Measurements from ENCODE around the gene POLD4. TPM values are rescaled to one million over a fixed set of nuclear protein-coding genes. Genes with fewer than 3 reads are reported as not detected.

The POLD4 gene
- total RNA-seq, 2 experiments from 2014 or later: 40.7 to 42.0 TPM

GRCh38 chr11:67317205-67317887 lies 36.0 kb downstream of the POLD4 start:
- DNase-seq: peak; percentile 99
- intact Hi-C loops (cut with micrococcal nuclease): loop anchor here (1.0 to 5.0 kb wide), 10 partner anchors 27 to 360 kb away; partner anchors contain the start of genes GRK2, KDM2A and PC
- Mint-ChIP-seq H3K4me3 (peak overlapping the region; percentile 92), H3K9me3 (no peaks in the 10 kb centered on the region), H3K27me3 (ENCODE audit: low read depth) (no peaks in the 10 kb centered on the region), H3K27ac (peak overlapping the region; percentile 97), H3K4me1 (ENCODE audit: low read depth) (peaks cover 23% of the 10 kb centered on the region), H3K36me3 (ENCODE audit: low read depth) (no peaks in the 10 kb centered on the region)
- CTCF ChIA-PET: interaction anchor here (0.6 to 7.3 kb wide), 21 partner anchors 15 to 235 kb away, joined by 3 to 108 read pairs (median 5); partner anchors contain the start of genes ANKRD13D, GRK2, POLD4 and SSH3

GRCh38 chr11:67316882-67317204 lies 36.5 kb downstream of the POLD4 start:
- CTCF ChIA-PET: interaction anchor here (0.7 to 7.3 kb wide), 18 partner anchors 14 to 289 kb away, joined by 3 to 108 read pairs (median 5); partner anchors contain the start of genes ANKRD13D, GRK2, POLD4 and SSH3
- Mint-ChIP-seq H3K27me3 (ENCODE audit: low read depth) (no peaks in the 10 kb centered on the region), H3K36me3 (ENCODE audit: low read depth) (no peaks in the 10 kb centered on the region), H3K4me1 (ENCODE audit: low read depth) (peaks cover 28% of the 10 kb centered on the region), H3K27ac (peak overlapping the region; percentile 97), H3K4me3 (peak overlapping the region; percentile 92), H3K9me3 (no peaks in the 10 kb centered on the region)
- DNase-seq: no peak
- intact Hi-C loops (cut with micrococcal nuclease): loop anchor here (1.0 to 5.0 kb wide), 10 partner anchors 28 to 360 kb away; partner anchors contain the start of genes GRK2, KDM2A and PC

GRCh38 chr11:67315325-67315909 lies 37.9 kb downstream of the POLD4 start:
- H3K36me3 Mint-ChIP-seq (ENCODE audit: low read depth): no peaks in the 10 kb centered on the region
- CTCF ChIA-PET: interaction anchor here (0.6 to 7.3 kb wide), 3 partner anchors 37 to 199 kb away, joined by 4 to 108 read pairs (median 27); partner anchors contain the start of gene POLD4
- peak overlapping the region; percentile 32 for H3K4me3 Mint-ChIP-seq
- peaks cover 37% of the 10 kb centered on the region for H3K4me1 Mint-ChIP-seq (ENCODE audit: low read depth)
- intact Hi-C loops (cut with micrococcal nuclease): loop anchor here (5.0 kb wide), 1 partner anchor 358 kb away; the partner anchor contains the start of gene PC
- H3K27me3 Mint-ChIP-seq (ENCODE audit: low read depth): no peaks in the 10 kb centered on the region
- H3K9me3 Mint-ChIP-seq: no peaks in the 10 kb centered on the region
- no peak overlapping the region for H3K27ac Mint-ChIP-seq
- no peak for DNase-seq

- Mint-ChIP-seq H3K4me3 (no peak overlapping the region), H3K4me1 (ENCODE audit: low read depth) (peaks cover 37% of the 10 kb centered on the region), H3K27ac (no peak overlapping the region), H3K36me3 (ENCODE audit: low read depth) (no peaks in the 10 kb centered on the region), H3K9me3 (no peaks in the 10 kb centered on the region), H3K27me3 (ENCODE audit: low read depth) (no peaks in the 10 kb centered on the region)
- CTCF ChIA-PET: interaction anchor here (0.7 to 7.3 kb wide), 5 partner anchors 38 to 136 kb away, joined by 3 to 108 read pairs (median 5); partner anchors contain the start of gene POLD4
- DNase-seq: no peak
- intact Hi-C loops (cut with micrococcal nuclease): no loop called here
Observed at GRCh38 chr11:67314218-67314617, 39.1 kb downstream of the POLD4 start.

- CTCF ChIA-PET: interaction anchor here (0.6 to 7.3 kb wide), 5 partner anchors 31 to 69 kb away, joined by 4 to 108 read pairs (median 5); partner anchors contain the start of gene POLD4
- intact Hi-C loops (cut with micrococcal nuclease): no loop called here
- no peaks in the 10 kb centered on the region for H3K27me3 Mint-ChIP-seq (ENCODE audit: low read depth)
- H3K4me1 Mint-ChIP-seq (ENCODE audit: low read depth): peaks cover 31% of the 10 kb centered on the region
- no peaks in the 10 kb centered on the region for H3K9me3 Mint-ChIP-seq
- DNase-seq: no peak
- peak overlapping the region; percentile 37 for H3K27ac Mint-ChIP-seq
- H3K36me3 Mint-ChIP-seq (ENCODE audit: low read depth): no peaks in the 10 kb centered on the region
- no peak overlapping the region for H3K4me3 Mint-ChIP-seq
Observed at GRCh38 chr11:67313125-67313890, 40.0 kb downstream of the POLD4 start.

GRCh38 chr11:67312187-67313021 lies 40.9 kb downstream of the POLD4 start:
- H3K27ac Mint-ChIP-seq: peak overlapping the region; percentile 77
- intact Hi-C loops (cut with micrococcal nuclease): no loop called here
- H3K9me3 Mint-ChIP-seq: no peaks in the 10 kb centered on the region
- H3K36me3 Mint-ChIP-seq (ENCODE audit: low read depth): no peaks in the 10 kb centered on the region
- DNase-seq: peak; percentile 42
- CTCF ChIA-PET: interaction anchor here (0.6 to 7.3 kb wide), 4 partner anchors 32 to 68 kb away, joined by 4 to 108 read pairs (median 16); partner anchors contain the start of gene POLD4
- no peak overlapping the region for H3K4me3 Mint-ChIP-seq
- H3K4me1 Mint-ChIP-seq (ENCODE audit: low read depth): peaks cover 28% of the 10 kb centered on the region
- H3K27me3 Mint-ChIP-seq (ENCODE audit: low read depth): no peaks in the 10 kb centered on the region

GRCh38 chr11:67311556-67312082 lies 41.7 kb downstream of the POLD4 start:
- no peak for DNase-seq
- H3K27me3 Mint-ChIP-seq (ENCODE audit: low read depth): no peaks in the 10 kb centered on the region
- CTCF ChIA-PET: no interaction called here
- no peaks in the 10 kb centered on the region for H3K36me3 Mint-ChIP-seq (ENCODE audit: low read depth)
- intact Hi-C loops (cut with micrococcal nuclease): no loop called here
- H3K9me3 Mint-ChIP-seq: no peaks in the 10 kb centered on the region
- H3K4me3 Mint-ChIP-seq: no peak overlapping the region
- H3K27ac Mint-ChIP-seq: no peak overlapping the region
- peaks cover 28% of the 10 kb centered on the region for H3K4me1 Mint-ChIP-seq (ENCODE audit: low read depth)

- CTCF ChIA-PET: no interaction called here
- no peaks in the 10 kb centered on the region for H3K36me3 Mint-ChIP-seq (ENCODE audit: low read depth)
- H3K4me3 Mint-ChIP-seq: no peak overlapping the region
- H3K4me1 Mint-ChIP-seq (ENCODE audit: low read depth): peaks cover 28% of the 10 kb centered on the region
- no peaks in the 10 kb centered on the region for H3K9me3 Mint-ChIP-seq
- H3K27me3 Mint-ChIP-seq (ENCODE audit: low read depth): no peaks in the 10 kb centered on the region
- DNase-seq: no peak
- no peak overlapping the region for H3K27ac Mint-ChIP-seq
- intact Hi-C loops (cut with micrococcal nuclease): no loop called here
Observed at GRCh38 chr11:67311051-67311555, 42.2 kb downstream of the POLD4 start.

GRCh38 chr11:67310246-67311050 lies 42.9 kb downstream of the POLD4 start:
- H3K9me3 Mint-ChIP-seq: no peaks in the 10 kb centered on the region
- intact Hi-C loops (cut with micrococcal nuclease): no loop called here
- H3K27me3 Mint-ChIP-seq (ENCODE audit: low read depth): no peaks in the 10 kb centered on the region
- CTCF ChIA-PET: no interaction called here
- no peaks in the 10 kb centered on the region for H3K36me3 Mint-ChIP-seq (ENCODE audit: low read depth)
- H3K4me3 Mint-ChIP-seq: no peak overlapping the region
- no peak overlapping the region for H3K27ac Mint-ChIP-seq
- no peak for DNase-seq
- peaks cover 28% of the 10 kb centered on the region for H3K4me1 Mint-ChIP-seq (ENCODE audit: low read depth)

- CTCF ChIA-PET: no interaction called here
- H3K27me3 Mint-ChIP-seq (ENCODE audit: low read depth): no peaks in the 10 kb centered on the region
- intact Hi-C loops (cut with micrococcal nuclease): no loop called here
- H3K36me3 Mint-ChIP-seq (ENCODE audit: low read depth): no peaks in the 10 kb centered on the region
- no peak overlapping the region for H3K4me3 Mint-ChIP-seq
- H3K27ac Mint-ChIP-seq: no peak overlapping the region
- no peak for DNase-seq
- H3K4me1 Mint-ChIP-seq (ENCODE audit: low read depth): peaks cover 28% of the 10 kb centered on the region
- H3K9me3 Mint-ChIP-seq: no peaks in the 10 kb centered on the region
Observed at GRCh38 chr11:67309661-67310061, 43.7 kb downstream of the POLD4 start.

- Mint-ChIP-seq H3K4me1 (ENCODE audit: low read depth) (peaks cover 28% of the 10 kb centered on the region), H3K27ac (no peak overlapping the region), H3K9me3 (no peaks in the 10 kb centered on the region), H3K4me3 (no peak overlapping the region), H3K27me3 (ENCODE audit: low read depth) (no peaks in the 10 kb centered on the region), H3K36me3 (ENCODE audit: low read depth) (no peaks in the 10 kb centered on the region)
- no peak for DNase-seq
- intact Hi-C loops (cut with micrococcal nuclease): no loop called here
- CTCF ChIA-PET: no interaction called here
Observed at GRCh38 chr11:67309166-67309565, 44.2 kb downstream of the POLD4 start.

Data from activated naive CD4-positive, alpha-beta T cell treated with anti-CD3 and anti-CD28 coated beads for 36 hours (primary cell).